Activated B cell treated with CpG ODN at 0.5 μM for 24 hours (primary cell): ENCODE results near the gene ISL2. TPM values are rescaled to one million over a fixed set of nuclear protein-coding genes. Genes with fewer than 3 reads are reported as not detected.

Experiments
- ATAC-seq: fragments of 200-7000 bp; cut with Tn5 transposase; one replicate; pipeline ENCODE4 v1.10.0; 2021; ENCODE audit warnings: low read depth, mild to moderate bottlenecking, moderate library complexity
- CTCF ChIA-PET: fragments of 350-600 bp; sonication (Branson Sonifier 250); formaldehyde crosslinking; loops from one replicate; lab custom pipeline; 2021; ENCODE audit warnings: antibody characterized with exemption; lab: Charles Lee
- POLR2A ChIA-PET: fragments of 350-600 bp; sonication (Branson Sonifier 250); formaldehyde crosslinking; loops from one replicate; lab custom pipeline; 2021; ENCODE audit warnings: antibody characterized with exemption; lab: Charles Lee
- DNase-seq: peaks from one replicate; pipeline ENCODE4 v3.0.0; 2022
- H3K27ac Mint-ChIP-seq: one replicate; pipeline ENCODE4 v1.8.0; 2020; ENCODE audit warnings: mixed read lengths
- H3K27me3 Mint-ChIP-seq: one replicate; pipeline ENCODE4 v1.8.0; 2021; ENCODE audit warnings: mixed read lengths
- H3K36me3 Mint-ChIP-seq: one replicate; pipeline ENCODE4 v1.8.0; 2021; ENCODE audit warnings: low read depth, mixed read lengths
- H3K4me1 Mint-ChIP-seq: one replicate; pipeline ENCODE4 v1.8.0; 2021; ENCODE audit warnings: mixed read lengths
- H3K4me3 Mint-ChIP-seq: one replicate; pipeline ENCODE4 v1.8.0; 2020; ENCODE audit warnings: mild to moderate bottlenecking, mixed read lengths
- H3K9me3 Mint-ChIP-seq: one replicate; pipeline ENCODE4 v1.8.0; 2020; ENCODE audit warnings: mixed read lengths
- intact Hi-C: fragments of 100-400 bp; cut with micrococcal nuclease; formaldehyde crosslinking; loops from one replicate; pipeline ENCODE4 v1.15.1; 2024
- total RNA-seq: library from RNA; stranded (reverse); gene quantifications from 2 replicates; pipeline ENCODE4 v1.2.3, GENCODE V29; 2022
- TF ChIP-seq, protein P1 (sequence below): fragments of 200-600 bp; IDR thresholded peaks from one replicate; pipeline ENCODE4 v1.8.0; 2022; ENCODE audit warnings: antibody characterized with exemption, mild to moderate bottlenecking

Gene ISL2
- total RNA-seq, 1 donor from 2014 or later, result 0.35 TPM

- Mint-ChIP-seq H3K4me1 (no peaks in the 10 kb centered on the region), H3K27ac (no peak overlapping the region), H3K9me3 (no peaks in the 10 kb centered on the region), H3K4me3 (no peak overlapping the region), H3K27me3 (no peaks in the 10 kb centered on the region), H3K36me3 (peaks cover 28% of the 10 kb centered on the region)
- CTCF ChIA-PET, result no interaction called here
- DNase-seq (no peak), ATAC-seq (no peak)
- intact Hi-C loops, result no loop called here
- POLR2A ChIA-PET, result no interaction called here
- TF ChIP-seq, protein P1, sequence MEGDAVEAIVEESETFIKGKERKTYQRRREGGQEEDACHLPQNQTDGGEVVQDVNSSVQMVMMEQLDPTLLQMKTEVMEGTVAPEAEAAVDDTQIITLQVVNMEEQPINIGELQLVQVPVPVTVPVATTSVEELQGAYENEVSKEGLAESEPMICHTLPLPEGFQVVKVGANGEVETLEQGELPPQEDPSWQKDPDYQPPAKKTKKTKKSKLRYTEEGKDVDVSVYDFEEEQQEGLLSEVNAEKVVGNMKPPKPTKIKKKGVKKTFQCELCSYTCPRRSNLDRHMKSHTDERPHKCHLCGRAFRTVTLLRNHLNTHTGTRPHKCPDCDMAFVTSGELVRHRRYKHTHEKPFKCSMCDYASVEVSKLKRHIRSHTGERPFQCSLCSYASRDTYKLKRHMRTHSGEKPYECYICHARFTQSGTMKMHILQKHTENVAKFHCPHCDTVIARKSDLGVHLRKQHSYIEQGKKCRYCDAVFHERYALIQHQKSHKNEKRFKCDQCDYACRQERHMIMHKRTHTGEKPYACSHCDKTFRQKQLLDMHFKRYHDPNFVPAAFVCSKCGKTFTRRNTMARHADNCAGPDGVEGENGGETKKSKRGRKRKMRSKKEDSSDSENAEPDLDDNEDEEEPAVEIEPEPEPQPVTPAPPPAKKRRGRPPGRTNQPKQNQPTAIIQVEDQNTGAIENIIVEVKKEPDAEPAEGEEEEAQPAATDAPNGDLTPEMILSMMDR, result no peak
These were observed 46.6 kb downstream of the ISL2 start for GRCh38 chr15:76382987-76383728.

- no peak overlapping the region for H3K4me3 Mint-ChIP-seq
- no peak for DNase-seq
- intact Hi-C loops, result no loop called here
- CTCF ChIA-PET, result no interaction called here
- no peaks in the 10 kb centered on the region for H3K4me1 Mint-ChIP-seq
- POLR2A ChIA-PET, result no interaction called here
- TF ChIP-seq, protein P1, result no peak
- H3K27ac Mint-ChIP-seq, result no peak overlapping the region
- no peak for ATAC-seq
- no peaks in the 10 kb centered on the region for H3K27me3 Mint-ChIP-seq
- peaks cover 29% of the 10 kb centered on the region for H3K36me3 Mint-ChIP-seq
- no peaks in the 10 kb centered on the region for H3K9me3 Mint-ChIP-seq
These were observed 47.8 kb downstream of the ISL2 start for GRCh38 chr15:76384409-76384808.

DNA sequence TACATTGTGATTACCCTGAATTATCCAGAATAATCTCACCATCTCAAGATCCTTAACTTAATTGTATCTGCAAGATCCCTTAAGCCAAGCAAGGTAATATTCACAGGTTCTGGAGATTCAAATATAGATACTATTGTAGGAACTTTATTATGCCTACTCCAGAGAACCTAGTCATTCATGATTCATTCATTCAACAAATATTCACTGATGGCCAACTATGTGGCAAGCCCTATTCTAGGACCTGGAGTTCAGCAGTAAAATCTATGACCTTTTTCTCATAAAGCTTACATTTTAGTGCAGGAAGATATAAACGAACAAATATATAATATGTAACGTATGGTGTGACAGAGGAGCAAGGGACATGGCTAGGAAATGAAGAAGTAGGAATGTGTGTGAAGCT lies 49.6 kb downstream of the ISL2 start:
- no peaks in the 10 kb centered on the region for H3K4me1 Mint-ChIP-seq
- no peaks in the 10 kb centered on the region for H3K9me3 Mint-ChIP-seq
- TF ChIP-seq, protein P1, result no peak
- ATAC-seq (no peak), DNase-seq (no peak)
- H3K27me3 Mint-ChIP-seq, result no peaks in the 10 kb centered on the region
- intact Hi-C loops, result no loop called here
- no peak overlapping the region for H3K4me3 Mint-ChIP-seq
- no peak overlapping the region for H3K27ac Mint-ChIP-seq
- ChIA-PET POLR2A (interaction anchor here (0.6 kb wide), 1 partner anchor 181 kb away, joined by 5 read pairs; no protein-coding TSS in a partner anchor), CTCF (no interaction called here)
- H3K36me3 Mint-ChIP-seq, result peaks cover 17% of the 10 kb centered on the region

DNA sequence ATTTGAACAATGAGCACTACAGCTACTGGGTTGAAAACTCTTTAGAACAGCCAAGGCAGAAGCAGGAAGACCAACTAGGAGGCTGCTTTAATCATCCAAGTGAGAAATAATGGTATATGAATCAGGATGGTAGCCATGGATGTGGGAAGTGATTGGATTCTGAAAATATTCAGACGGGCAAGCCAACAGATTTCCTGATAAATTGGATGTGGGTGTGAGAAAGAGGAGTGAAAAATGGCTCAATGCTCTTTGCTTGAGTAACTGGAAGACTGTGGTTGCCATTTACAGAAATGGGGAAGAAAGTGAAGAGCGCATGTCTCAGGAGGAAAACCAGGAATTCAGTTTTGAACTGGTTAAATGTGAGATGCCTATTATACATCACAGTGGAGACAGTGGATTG lies 50.4 kb downstream of the ISL2 start:
- no peak overlapping the region for H3K27ac Mint-ChIP-seq
- ATAC-seq (no peak), DNase-seq (no peak)
- no peak overlapping the region for H3K4me3 Mint-ChIP-seq
- H3K36me3 Mint-ChIP-seq, result peaks cover 12% of the 10 kb centered on the region
- no peaks in the 10 kb centered on the region for H3K9me3 Mint-ChIP-seq
- ChIA-PET POLR2A (interaction anchor here (0.6 kb wide), 1 partner anchor 181 kb away, joined by 5 read pairs; no protein-coding TSS in a partner anchor), CTCF (no interaction called here)
- TF ChIP-seq, protein P1, result no peak
- no peaks in the 10 kb centered on the region for H3K27me3 Mint-ChIP-seq
- intact Hi-C loops, result no loop called here
- no peaks in the 10 kb centered on the region for H3K4me1 Mint-ChIP-seq

- TF ChIP-seq, protein P1, result no peak
- POLR2A ChIA-PET, result no interaction called here
- Mint-ChIP-seq H3K4me3 (no peak overlapping the region), H3K27ac (no peak overlapping the region), H3K4me1 (no peaks in the 10 kb centered on the region), H3K27me3 (no peaks in the 10 kb centered on the region), H3K36me3 (peaks cover 16% of the 10 kb centered on the region), H3K9me3 (no peaks in the 10 kb centered on the region)
- DNase-seq, result no peak
- intact Hi-C loops, result no loop called here
- CTCF ChIA-PET, result no interaction called here
- no peak for ATAC-seq
These were observed 54.0 kb downstream of the ISL2 start for GRCh38 chr15:76390571-76390970.
